GM18498 (cell line): ENCODE data around the gene RUNX3.
A peak's percentile ranks its signal among the peaks of the same experiment; 100 is the strongest.
"Not testable (repeated sequence)": the region's sequence is repeated elsewhere in the genome, so short reads cannot be mapped to it uniquely, and the experiment has no call there.

Experiments used
- ATAC-seq: cut with Tn5 transposase; IDR thresholded peaks from one replicate; pipeline ENCODE4 v1.9.1; 2021; ENCODE audit warnings: mild to moderate bottlenecking, moderate library complexity; ENCODE audit not compliant: unreplicated experiment

Gene RUNX3

DNA sequence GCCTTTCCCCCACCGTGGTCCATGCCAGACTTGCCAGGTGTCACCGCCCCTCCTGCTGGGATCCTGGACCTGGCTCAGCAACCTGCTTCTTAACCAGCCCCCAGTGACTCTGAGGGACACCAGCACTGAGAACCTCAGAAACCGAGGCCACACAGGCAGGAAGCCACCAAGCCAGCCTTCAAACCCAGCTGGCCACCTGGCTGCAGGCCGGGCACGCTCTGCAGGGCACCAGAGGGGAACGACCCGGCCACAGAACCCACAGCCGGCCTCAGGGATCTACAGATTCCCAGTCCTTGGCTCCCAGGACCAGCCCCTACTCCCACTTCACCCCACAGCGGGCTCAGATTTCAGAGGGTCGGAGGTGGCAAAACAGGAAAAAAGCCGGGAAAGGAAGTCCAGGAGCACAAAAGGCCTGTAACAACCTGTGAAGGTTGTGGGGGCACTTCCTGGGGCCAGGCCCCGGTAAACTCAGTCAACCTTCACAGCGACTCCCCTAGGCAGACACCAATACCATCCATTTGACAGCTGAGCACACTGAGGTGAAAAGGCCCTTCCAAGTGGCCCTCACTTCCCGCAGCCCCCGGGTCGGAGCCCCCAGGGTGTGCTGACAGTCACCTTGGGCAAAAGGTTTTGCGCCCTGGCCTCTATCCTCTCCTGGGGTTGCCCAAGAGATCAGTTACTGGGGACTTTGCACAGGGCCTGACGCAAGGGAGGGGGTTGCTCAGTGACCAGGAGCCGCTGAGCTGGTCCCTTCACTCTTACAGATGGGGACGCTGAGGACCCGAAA, 14.1 kb downstream of the RUNX3 start:
- peak; percentile 40 for ATAC-seq

DNA sequence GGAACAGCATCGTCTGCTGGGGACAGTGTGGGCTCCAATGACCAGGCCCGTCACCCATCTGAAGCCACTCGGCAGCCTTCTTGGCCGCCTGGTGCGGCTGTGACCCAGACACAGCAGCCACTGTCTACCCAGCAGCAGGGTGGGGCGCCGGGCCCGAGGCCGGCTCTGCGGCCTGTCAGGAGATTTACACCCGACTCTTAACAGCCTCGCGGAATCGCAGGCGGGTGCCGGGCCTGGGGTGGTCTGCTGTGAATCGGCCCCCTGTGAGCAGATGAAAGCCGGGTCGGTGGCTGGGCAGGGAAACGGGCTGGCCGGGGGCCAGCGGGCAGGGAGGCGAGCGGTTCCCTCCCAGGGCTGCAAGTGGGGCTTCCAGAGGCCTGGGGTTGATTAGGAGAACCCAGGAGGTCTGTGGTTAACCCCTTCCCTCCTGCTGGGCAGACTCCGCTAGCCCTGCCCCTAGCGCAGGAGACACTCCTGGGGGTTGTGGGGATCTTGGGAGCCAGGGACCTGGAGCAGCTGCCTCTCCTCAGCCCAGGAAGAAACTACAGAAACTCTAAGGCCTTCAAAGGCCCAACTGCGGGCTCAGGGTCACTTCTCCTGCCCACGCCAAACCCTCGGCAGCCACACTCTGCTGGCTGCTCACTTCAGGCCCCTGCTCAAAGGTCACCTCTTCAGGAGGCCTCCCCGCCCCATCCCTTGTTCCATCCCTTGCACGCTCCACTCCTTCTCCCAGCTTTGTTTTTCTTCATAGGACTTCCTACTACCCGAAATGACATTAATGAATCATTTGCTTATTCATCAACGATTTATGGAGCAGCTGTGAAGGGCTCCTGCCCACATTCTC, 15.6 kb downstream of the RUNX3 start:
- no peak for ATAC-seq

- ATAC-seq: no peak
Observed at GRCh38 chr1:24913616-24914225, 16.4 kb downstream of the RUNX3 start.

DNA sequence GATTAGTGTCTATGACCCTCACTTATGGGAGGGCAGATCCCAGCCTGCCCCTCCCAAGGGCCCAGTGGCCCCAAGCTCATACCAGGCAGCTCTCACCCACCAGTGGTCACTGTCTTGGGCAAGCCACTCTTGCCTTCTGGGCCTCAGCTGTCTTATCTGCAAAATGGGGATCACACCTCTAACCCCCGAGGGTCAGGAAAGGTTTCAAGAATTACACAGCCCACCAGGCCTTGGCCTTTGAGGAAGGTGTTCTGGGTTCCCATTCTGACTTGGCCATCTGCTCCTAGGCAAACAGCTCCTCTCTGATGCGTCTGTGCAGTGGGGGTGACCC, 16.8 kb downstream of the RUNX3 start:
- no peak for ATAC-seq

GRCh38 chr1:24912376-24913273, 17.5 kb downstream of the RUNX3 start:
- ATAC-seq: no peak

GRCh38 chr1:24911651-24912155, 18.4 kb downstream of the RUNX3 start:
- ATAC-seq: no peak

- no peak for ATAC-seq
Observed at GRCh38 chr1:24910751-24911650, 19.1 kb downstream of the RUNX3 start.

DNA sequence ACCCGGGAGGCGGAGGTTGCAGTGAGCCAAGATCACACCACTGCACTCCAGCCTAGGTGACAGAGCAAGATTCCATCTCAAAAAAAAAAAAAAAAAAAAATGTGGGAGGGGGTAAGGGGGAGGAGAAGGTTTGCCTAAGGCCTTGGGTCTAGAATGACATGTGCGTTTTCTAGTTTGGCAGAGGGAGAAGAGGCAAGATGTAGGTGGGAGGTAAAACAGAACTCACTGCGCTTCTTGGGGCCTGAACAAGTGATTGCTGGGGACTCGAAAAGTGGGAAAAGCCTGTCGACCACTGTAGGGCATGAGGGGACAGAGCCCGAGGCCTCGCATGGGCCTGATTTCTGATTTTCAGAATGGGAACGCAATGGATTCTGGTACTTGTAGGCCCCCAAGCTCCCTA, 19.9 kb downstream of the RUNX3 start:
- ATAC-seq: no peak

- no peak for ATAC-seq
Observed at GRCh38 chr1:24909388-24909898, 20.6 kb downstream of the RUNX3 start.

GRCh38 chr1:24908591-24909259, 21.4 kb downstream of the RUNX3 start:
- no peak for ATAC-seq

GRCh38 chr1:24907587-24908294, 22.3 kb downstream of the RUNX3 start:
- not testable (repeated sequence) for ATAC-seq

DNA sequence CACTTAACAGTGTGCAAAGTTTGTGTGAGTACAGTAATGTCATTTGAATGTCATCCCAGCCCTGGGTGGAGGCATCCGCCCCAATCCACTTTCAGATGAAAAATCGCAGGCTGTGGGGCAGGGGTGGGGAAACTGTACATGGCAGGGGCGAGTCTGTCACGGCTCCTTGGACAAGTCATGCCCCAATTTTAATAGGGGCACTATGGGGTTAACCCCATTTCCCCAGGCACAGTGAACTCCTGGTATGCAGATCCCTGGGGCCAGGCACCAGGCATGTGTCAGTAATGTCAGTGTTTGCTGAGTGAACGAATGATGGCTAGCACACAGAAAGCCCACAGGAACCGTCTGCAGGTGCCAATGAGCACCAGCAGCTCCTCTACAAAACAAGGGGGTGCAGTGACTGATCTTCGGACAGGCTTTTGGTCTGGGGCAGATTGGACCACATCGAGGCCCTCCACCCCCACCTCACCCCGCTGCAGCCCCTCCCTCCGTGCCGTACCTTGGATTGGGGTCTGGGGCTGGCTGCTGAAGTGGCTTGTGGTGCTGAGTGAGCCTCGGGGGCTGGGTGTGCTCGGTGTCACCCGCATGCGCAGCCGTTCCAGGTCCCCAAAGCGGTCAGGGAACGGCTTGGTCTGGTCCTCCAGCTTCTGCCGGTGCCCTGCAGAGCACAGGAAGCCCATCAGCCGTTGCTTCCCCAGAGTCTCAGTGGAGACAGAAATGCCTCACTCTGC, 23.2 kb downstream of the RUNX3 start:
- no peak for ATAC-seq

- no peak for ATAC-seq
Observed at GRCh38 chr1:24905979-24906720, 23.9 kb downstream of the RUNX3 start.

DNA sequence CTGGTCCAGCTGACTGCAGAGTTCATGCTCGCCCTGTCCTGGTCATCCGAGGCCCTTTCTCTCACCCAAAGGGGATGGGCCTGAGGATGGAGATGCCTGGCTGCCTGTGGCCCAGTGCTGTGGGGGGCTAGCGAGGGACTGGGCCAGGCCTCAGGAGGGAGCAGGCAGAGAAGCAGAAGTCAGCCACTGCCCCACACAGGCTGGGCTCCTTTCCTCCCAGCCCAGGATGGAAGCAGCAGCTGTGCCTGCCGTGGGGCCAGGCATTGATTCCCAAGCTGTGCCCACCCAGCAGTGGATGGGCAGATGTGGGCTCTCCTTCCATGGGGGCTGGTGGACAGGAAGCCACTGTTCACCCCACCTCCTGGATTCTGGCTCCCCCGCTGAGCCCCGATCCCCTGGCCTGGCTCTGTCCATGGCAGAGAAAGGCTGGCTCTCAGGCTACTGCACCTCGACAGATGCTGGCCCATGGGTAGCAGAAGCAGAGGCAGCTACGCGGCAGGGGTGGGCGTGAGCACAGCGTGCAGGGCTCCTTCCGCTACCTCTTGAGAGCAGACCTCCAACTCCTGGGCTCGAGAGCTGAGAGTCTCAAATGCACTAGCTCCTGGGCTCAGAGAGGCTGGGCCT, 24.6 kb downstream of the RUNX3 start:
- ATAC-seq: no peak

- no peak for ATAC-seq
Observed at GRCh38 chr1:24904731-24905354, 25.2 kb downstream of the RUNX3 start.
